ENCODE results near the gene TBX19. TPM values are rescaled to one million over a fixed set of nuclear protein-coding genes. Genes with fewer than 3 reads are reported as not detected.

The TBX19 gene
- total and polyA plus RNA-seq, 2 of the 8 experiments (the other 6 are each of a cell fraction or from before 2014, with no cell fraction given) = 1.0 to 1.8 TPM

DNA sequence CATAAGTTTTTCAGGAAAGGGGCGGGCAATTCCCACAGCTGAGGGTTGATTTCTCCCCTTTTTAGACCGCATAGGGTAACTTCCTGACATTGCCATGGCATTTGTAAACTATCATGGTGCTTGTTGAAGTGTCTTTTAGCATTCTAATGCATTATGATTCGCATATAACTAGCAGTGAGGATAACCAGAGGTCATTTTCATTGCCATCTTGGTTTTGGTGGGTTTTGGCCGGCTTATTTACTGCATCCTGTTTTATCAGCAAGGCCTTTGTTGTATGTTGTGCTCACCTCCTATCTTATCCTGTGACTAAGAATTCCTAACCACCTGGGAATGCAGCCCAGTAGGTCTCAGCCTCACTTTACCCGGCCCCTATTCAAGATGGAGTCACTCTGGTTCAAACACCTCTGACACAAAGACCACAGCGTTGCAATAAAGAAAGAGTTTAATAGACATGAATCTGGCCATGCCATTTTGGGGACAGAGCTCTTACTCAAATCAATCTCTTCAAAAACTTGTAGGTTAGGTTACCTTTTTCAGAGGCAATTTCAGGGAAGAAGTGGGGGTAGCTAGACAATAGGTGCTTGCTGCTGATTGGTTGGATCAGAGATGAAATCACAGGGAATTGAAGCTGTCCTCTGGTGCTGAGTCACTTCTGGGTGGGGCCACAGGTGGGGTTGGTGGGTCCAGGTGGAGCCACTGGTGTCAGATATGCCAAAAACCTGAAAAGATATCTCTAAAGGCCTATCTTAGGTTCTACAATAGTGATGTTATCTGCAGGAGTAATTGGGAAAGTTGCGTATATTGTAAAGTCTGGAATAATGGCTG, 23.3 kb downstream of the TBX19 start:
- H3K4me3 ChIP-seq (ENCODE audit: extremely low read depth in 1 of 4, insufficient read depth in 2 of 4, low read depth in 3 of 4, low read length in 4 of 4) = no peak overlapping the region
- H3K79me2 ChIP-seq (ENCODE audit: control insufficient read depth in 1 of 2, insufficient read depth in 2 of 2, low read length in 2 of 2) = no peaks in the 10 kb centered on the region
- H3K9ac ChIP-seq (replicated peaks in 1 of 4; ENCODE audit: extremely low read depth in 1 of 4, low read depth in 3 of 4, low read length in 3 of 4) = no peak overlapping the region
- H3K27ac ChIP-seq (ENCODE audit: low read depth, low read length) = no peak overlapping the region
- no peak overlapping the region for H3K23ac ChIP-seq (ENCODE audit: insufficient read length)
- H3K14ac ChIP-seq (ENCODE audit: insufficient read length) = no peak overlapping the region
- ChIA-PET POLR2A (ENCODE audit: partially characterized antibody) (no interaction called here), CTCF (ENCODE audit: partially characterized antibody) (interaction anchor here (1.5 kb wide), 3 partner anchors 10 to 69 kb away, joined by 3 to 5 read pairs (median 3); no protein-coding TSS in a partner anchor)
- no peak overlapping the region for H2BK15ac ChIP-seq (ENCODE audit: low read length)
- no peak overlapping the region for H3K4me2 ChIP-seq (ENCODE audit: insufficient read depth in 1 of 2, low read depth in 2 of 2, low read length in 2 of 2)
- H3K56ac ChIP-seq (replicated peaks; ENCODE audit: insufficient read length, low read depth, low read length) = no peak overlapping the region
- no peak overlapping the region for H2BK12ac ChIP-seq (ENCODE audit: low read depth, low read length)
- H4K8ac ChIP-seq (ENCODE audit: extremely low read depth, insufficient read depth, low read length) = no peak overlapping the region
- H2BK20ac ChIP-seq (ENCODE audit: low read length) = no peak overlapping the region
- no peaks in the 10 kb centered on the region; a peak in 1 of 7 replicates for H3K4me1 ChIP-seq (replicated peaks in 1 of 4; ENCODE audit: control insufficient read depth in 3 of 4, insufficient read depth in 4 of 4, low read length in 3 of 4)
- H4K5ac ChIP-seq (ENCODE audit: insufficient read length, low read depth, low read length) = no peak overlapping the region
- no peak overlapping the region for H2BK5ac ChIP-seq (ENCODE audit: low read depth, low read length)
- H4K20me1 ChIP-seq (replicated peaks in 1 of 2; ENCODE audit: control insufficient read depth in 1 of 2, insufficient read depth in 2 of 2, low read length in 2 of 2) = no peaks in the 10 kb centered on the region
- no peak overlapping the region for H3K4ac ChIP-seq (replicated peaks; ENCODE audit: insufficient read length, low read depth, low read length)
- H2BK120ac ChIP-seq (replicated peaks; ENCODE audit: low read depth, low read length) = no peak overlapping the region
- FAIRE-seq = no peak
- H3K27me3 ChIP-seq (replicated peaks in 1 of 4; ENCODE audit: control insufficient read depth in 3 of 4, extremely low read depth in 1 of 4, insufficient read depth in 3 of 4, low read length in 3 of 4) = no peaks in the 10 kb centered on the region
- H3K36me3 ChIP-seq (ENCODE audit: control insufficient read depth in 2 of 4, insufficient read depth in 4 of 4, low read length in 3 of 4) = no peaks in the 10 kb centered on the region
- no peak overlapping the region for H4K91ac ChIP-seq (replicated peaks; ENCODE audit: insufficient read length, low read length)
- H3K23me2 ChIP-seq (ENCODE audit: low read depth, low read length) = no peaks in the 10 kb centered on the region
- H2AFZ ChIP-seq (ENCODE audit: low read length) = no peak overlapping the region
- H3K18ac ChIP-seq (ENCODE audit: extremely low read depth, low read length) = no peak overlapping the region
- no peaks in the 10 kb centered on the region; the same call in 1 of the 2 replicates for H3K79me1 ChIP-seq (ENCODE audit: low read depth, low read length)
- no peak for DNase-seq (ENCODE audit: low read depth in 1 of 2, low spot score in 2 of 2)
- H2AK5ac ChIP-seq (ENCODE audit: low read depth, low read length) = no peak overlapping the region
- 79% methylated on average over 7 of the region's 7 CpGs; no CpG with 5 or more reads in 1 of the 2 experiments for WGBS, 2 experiments (ENCODE audit: extremely low coverage in 1 of 2, insufficient coverage in 1 of 2, insufficient read length in 1 of 2, insufficient replicate concordance in 2 of 2, low coverage in 1 of 2, low lambda C conversion rate in 2 of 2, missing lambda C conversion rate in 1 of 2)
- H3K9me3 ChIP-seq (ENCODE audit: insufficient read depth in 2 of 2, low read depth in 1 of 2, low read length in 1 of 2) = no peaks in the 10 kb centered on the region
- TF ChIP-seq, protein P1, sequence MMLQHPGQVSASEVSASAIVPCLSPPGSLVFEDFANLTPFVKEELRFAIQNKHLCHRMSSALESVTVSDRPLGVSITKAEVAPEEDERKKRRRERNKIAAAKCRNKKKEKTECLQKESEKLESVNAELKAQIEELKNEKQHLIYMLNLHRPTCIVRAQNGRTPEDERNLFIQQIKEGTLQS (IDR thresholded peaks at IDR 0.05; ENCODE audit: insufficient read depth, low read depth, low read length) = no peak
- TF ChIP-seq TBP (IDR thresholded peaks at IDR 0.05; ENCODE audit: low read depth, low read length) (no peak), SRF (IDR thresholded peaks at IDR 0.05; ENCODE audit: low read depth, low read length) (no peak), BACH1 (IDR thresholded peaks at IDR 0.05; ENCODE audit: low read length) (no peak), EP300 (IDR thresholded peaks at IDR 0.05; ENCODE audit: borderline replicate concordance in 1 of 2, low read depth in 2 of 2, low read length in 2 of 2) (no peak), JUND (IDR thresholded peaks at IDR 0.05; ENCODE audit: low read length) (no peak), NANOG (IDR thresholded peaks at IDR 0.05; ENCODE audit: insufficient read depth, low read depth, low read length, poor library complexity, severe bottlenecking) (no peak), ZNF274 (IDR thresholded peaks at IDR 0.05; ENCODE audit: borderline replicate concordance, extremely low read depth, low read length) (no peak), POLR2A (IDR thresholded peaks at IDR 0.05; ENCODE audit: control extremely low read depth in 1 of 2, low read depth in 2 of 2, low read length in 2 of 2) (no peak), SP2 (IDR thresholded peaks at IDR 0.05; ENCODE audit: low read length) (no peak)
- TF ChIP-seq, protein P2, sequence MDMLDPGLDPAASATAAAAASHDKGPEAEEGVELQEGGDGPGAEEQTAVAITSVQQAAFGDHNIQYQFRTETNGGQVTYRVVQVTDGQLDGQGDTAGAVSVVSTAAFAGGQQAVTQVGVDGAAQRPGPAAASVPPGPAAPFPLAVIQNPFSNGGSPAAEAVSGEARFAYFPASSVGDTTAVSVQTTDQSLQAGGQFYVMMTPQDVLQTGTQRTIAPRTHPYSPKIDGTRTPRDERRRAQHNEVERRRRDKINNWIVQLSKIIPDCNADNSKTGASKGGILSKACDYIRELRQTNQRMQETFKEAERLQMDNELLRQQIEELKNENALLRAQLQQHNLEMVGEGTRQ (IDR thresholded peaks at IDR 0.05; ENCODE audit: low read length) = no peak

Measured in H1 (cell line).